HepG2 (cell line): ENCODE data around the gene MAPK1. TPM values are rescaled to one million over a fixed set of nuclear protein-coding genes. Genes with fewer than 3 reads are reported as not detected.

Experiments used
- FOXK1 ChIP-seq: sonication (generic); formaldehyde crosslinking; IDR thresholded peaks from 2 replicates; pipeline ENCODE4 v1.4.0; 2020; ENCODE audit warnings: low read depth, missing genetic modification reagents, borderline replicate concordance
- HES4 ChIP-seq: sonication (generic); formaldehyde crosslinking; IDR thresholded peaks from 2 replicates; pipeline ENCODE4 v1.9.0; 2021; ENCODE audit warnings: mild to moderate bottlenecking, missing genetic modification reagents, borderline replicate concordance
- NR2F1 ChIP-seq, 2 experiments: fragments of 450-650 bp in 1 of 2; formaldehyde crosslinking in 1 of 2; IDR thresholded peaks; 2 replicates each; pipeline versions ENCODE4 v1.5.0 to v1.6.1; 2016 to 2020; ENCODE audit warnings: mild to moderate bottlenecking in 1 of 2, missing compliant biosample characterization in 1 of 2, missing genetic modification reagents in 1 of 2, moderate library complexity in 1 of 2
- POLR2G ChIP-seq: fragments of 200-400 bp; formaldehyde crosslinking; IDR thresholded peaks from 2 replicates; pipeline ENCODE4 v1.6.1; 2018; ENCODE audit warnings: mild to moderate bottlenecking, low read depth, low read length, moderate library complexity
- RBM39 ChIP-seq: fragments of 200-400 bp; formaldehyde crosslinking; IDR thresholded peaks from one replicate; pipeline ENCODE4 v1.6.1; 2018; ENCODE audit warnings: antibody characterized with exemption, mild to moderate bottlenecking, low read depth, low read length; ENCODE audit not compliant: poor library complexity, severe bottlenecking
- SAP130 ChIP-seq: IDR thresholded peaks from 2 replicates; pipeline ENCODE4 v1.6.1; 2016; ENCODE audit warnings: low read depth
- SOX13 ChIP-seq, 3 experiments: fragments of 450-650 bp in 1 of 3; sonication (generic) in 1 of 3; formaldehyde crosslinking in 1 of 3; IDR thresholded peaks in 2 of 3; conservative IDR thresholded peaks in 1 of 3; 2 replicates each; pipeline versions ENCODE4 v1.5.0 to v1.6.1; 2016 to 2020; ENCODE audit warnings: antibody characterized with exemption in 1 of 3, mild to moderate bottlenecking in 1 of 3, missing compliant biosample characterization in 1 of 3, missing genetic modification reagents in 1 of 3, moderate library complexity in 1 of 3
- TGIF2 ChIP-seq: IDR thresholded peaks from 2 replicates; pipeline ENCODE4 v1.6.1; 2016; ENCODE audit warnings: control low read depth, missing compliant biosample characterization
- ZFP37 ChIP-seq: sonication (generic); formaldehyde crosslinking; IDR thresholded peaks from 2 replicates; pipeline ENCODE4 v1.4.0; 2020; ENCODE audit warnings: missing genetic modification reagents, borderline replicate concordance
- ZMAT3 ChIP-seq: sonication (generic); formaldehyde crosslinking; conservative IDR thresholded peaks from 2 replicates; pipeline ENCODE4 v1.7.0; 2021; ENCODE audit warnings: missing genetic modification reagents
- ZNF101 ChIP-seq: sonication (generic); formaldehyde crosslinking; IDR thresholded peaks from 2 replicates; pipeline ENCODE4 v1.4.0; 2020; ENCODE audit warnings: mild to moderate bottlenecking, low read depth, missing genetic modification reagents, borderline replicate concordance
- ZNF264 ChIP-seq: sonication (generic); formaldehyde crosslinking; IDR thresholded peaks from 2 replicates; pipeline ENCODE4 v1.4.0; 2020; ENCODE audit warnings: missing genetic modification reagents
- ZNF552 ChIP-seq: sonication (generic); formaldehyde crosslinking; IDR thresholded peaks from 2 replicates; pipeline ENCODE4 v1.9.0; 2022; ENCODE audit warnings: missing genetic modification reagents, mild to moderate bottlenecking, borderline replicate concordance
- ZNF841 ChIP-seq: sonication (generic); formaldehyde crosslinking; IDR thresholded peaks from 2 replicates; pipeline ENCODE4 v1.8.1; 2023; ENCODE audit warnings: missing genetic modification reagents, borderline replicate concordance
- polyA plus RNA-seq, 8 experiments: library from polyadenylated mRNA; depleted of rRNA in 3 of 8; stranded (reverse) in 7 of 8; unstranded in 1 of 8; fragments of >200 nt; fragmentation: Illumina TruSeq in 4 of 8; extraction: Trizol in 4 of 8; gene quantifications; 2 replicates each; pipeline versions ENCODE4 v1.2.1 to v1.2.3, GENCODE V29; 2011 to 2016; ENCODE audit warnings: low read depth in 4 of 8, missing spikeins in 1 of 8, mixed read lengths in 1 of 8; ENCODE audit not compliant: insufficient read depth in 1 of 8
- total RNA-seq, 5 experiments: library from RNA; depleted of rRNA; stranded (reverse); fragments of >200 nt; fragmentation: Illumina TruSeq; extraction: Trizol; gene quantifications; 2 replicates each; pipeline ENCODE4 v1.2.3, GENCODE V29; 2016; ENCODE audit warnings: low read depth in 1 of 5
- TF ChIP-seq, protein P1 (sequence below): IDR thresholded peaks from 2 replicates; pipeline ENCODE4 v1.6.1; 2012; ENCODE audit warnings: low read depth, low read length, improper control_type of control experiment
- TF ChIP-seq, protein P2 (sequence below): sonication (generic); formaldehyde crosslinking; IDR thresholded peaks from 2 replicates; pipeline ENCODE4 v1.9.0; 2022; ENCODE audit warnings: missing genetic modification reagents, mild to moderate bottlenecking, borderline replicate concordance
- TF ChIP-seq, protein P3 (sequence below): sonication (generic); formaldehyde crosslinking; IDR thresholded peaks from 2 replicates; pipeline ENCODE4 v1.4.0; 2020; ENCODE audit warnings: missing genetic modification reagents
- TF ChIP-seq, protein P4 (sequence below): IDR thresholded peaks from 2 replicates; pipeline ENCODE4 v1.6.1; 2016; ENCODE audit warnings: low read depth
- TF ChIP-seq, protein P5 (sequence below): sonication (generic); formaldehyde crosslinking; conservative IDR thresholded peaks from 2 replicates; pipeline ENCODE4 v1.4.0; 2020; ENCODE audit warnings: missing genetic modification reagents

Gene MAPK1
- total and polyA plus RNA-seq, 2 of the 13 experiments (the other 11 are each of a cell fraction or from before 2014, with no cell fraction given): 107 to 114 TPM

DNA sequence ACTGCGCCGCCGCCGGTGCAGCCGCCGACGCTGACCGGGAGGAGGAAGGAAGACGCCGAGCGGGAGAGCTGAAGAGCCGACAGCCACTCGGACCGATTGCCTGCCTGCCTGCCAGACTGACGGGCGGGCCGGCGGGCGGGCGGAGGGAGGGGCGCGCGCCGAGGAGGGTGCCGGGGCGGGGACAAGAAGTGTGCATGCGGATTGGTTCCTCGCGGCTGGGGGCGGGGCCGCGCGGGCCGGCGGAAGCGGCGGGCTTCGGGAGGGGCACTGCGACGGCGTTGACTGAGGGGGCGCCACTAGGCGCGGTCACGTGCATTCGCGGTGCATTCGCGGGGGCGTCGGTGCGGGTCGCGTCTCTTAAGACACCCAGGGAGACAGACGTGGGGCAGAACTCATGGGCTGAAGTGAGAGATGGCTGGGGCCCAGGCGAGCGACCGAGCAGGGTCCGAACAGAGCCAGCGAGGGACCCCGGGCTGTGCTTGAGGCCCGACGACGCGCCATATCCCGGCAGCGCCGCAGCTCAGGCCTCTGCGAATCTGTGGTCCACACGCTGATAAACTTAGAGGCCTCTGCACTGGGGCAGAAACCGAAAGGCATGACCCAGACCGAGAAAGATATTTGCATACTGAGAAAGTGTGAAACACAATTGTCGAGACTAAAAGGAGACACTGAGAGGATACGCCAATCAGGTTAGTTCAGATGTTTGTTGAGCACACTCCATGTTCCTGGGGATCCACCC is at the start of gene MAPK1 (continued):
- no peak for TF ChIP-seq ZNF101 (CRISPR knock-in tag)
- TF ChIP-seq ZFP37 (CRISPR knock-in tag): no peak
- TF ChIP-seq SOX13 (IDR thresholded peaks at IDR 0.05): no peak
- peak in 1 of 2 experiments; percentile 65; a peak in 2 of 4 replicates for TF ChIP-seq SOX13 (CRISPR knock-in tag; conservative IDR thresholded peaks at IDR 0.05 in 1 of 2, IDR thresholded peaks at IDR 0.05 in 1 of 2)
- peak; percentile 91 for TF ChIP-seq SAP130 (CRISPR knock-in tag)
- peak; percentile 77 for TF ChIP-seq RBM39
- TF ChIP-seq, protein P1, sequence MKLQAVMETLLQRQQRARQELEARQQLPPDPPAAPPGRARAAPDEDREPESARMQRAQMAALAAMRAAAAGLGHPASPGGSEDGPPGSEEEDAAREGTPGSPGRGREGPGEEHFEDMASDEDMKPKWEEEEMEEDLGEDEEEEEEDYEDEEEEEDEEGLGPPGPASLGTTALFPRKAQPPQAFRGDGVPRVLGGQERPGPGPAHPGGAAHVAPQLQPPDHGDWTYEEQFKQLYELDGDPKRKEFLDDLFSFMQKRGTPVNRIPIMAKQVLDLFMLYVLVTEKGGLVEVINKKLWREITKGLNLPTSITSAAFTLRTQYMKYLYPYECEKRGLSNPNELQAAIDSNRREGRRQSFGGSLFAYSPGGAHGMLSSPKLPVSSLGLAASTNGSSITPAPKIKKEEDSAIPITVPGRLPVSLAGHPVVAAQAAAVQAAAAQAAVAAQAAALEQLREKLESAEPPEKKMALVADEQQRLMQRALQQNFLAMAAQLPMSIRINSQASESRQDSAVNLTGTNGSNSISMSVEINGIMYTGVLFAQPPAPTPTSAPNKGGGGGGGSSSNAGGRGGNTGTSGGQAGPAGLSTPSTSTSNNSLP: 0 out of 2 replicates have a peak, but pooled peaks have one; percentile 26
- TF ChIP-seq, protein P2, sequence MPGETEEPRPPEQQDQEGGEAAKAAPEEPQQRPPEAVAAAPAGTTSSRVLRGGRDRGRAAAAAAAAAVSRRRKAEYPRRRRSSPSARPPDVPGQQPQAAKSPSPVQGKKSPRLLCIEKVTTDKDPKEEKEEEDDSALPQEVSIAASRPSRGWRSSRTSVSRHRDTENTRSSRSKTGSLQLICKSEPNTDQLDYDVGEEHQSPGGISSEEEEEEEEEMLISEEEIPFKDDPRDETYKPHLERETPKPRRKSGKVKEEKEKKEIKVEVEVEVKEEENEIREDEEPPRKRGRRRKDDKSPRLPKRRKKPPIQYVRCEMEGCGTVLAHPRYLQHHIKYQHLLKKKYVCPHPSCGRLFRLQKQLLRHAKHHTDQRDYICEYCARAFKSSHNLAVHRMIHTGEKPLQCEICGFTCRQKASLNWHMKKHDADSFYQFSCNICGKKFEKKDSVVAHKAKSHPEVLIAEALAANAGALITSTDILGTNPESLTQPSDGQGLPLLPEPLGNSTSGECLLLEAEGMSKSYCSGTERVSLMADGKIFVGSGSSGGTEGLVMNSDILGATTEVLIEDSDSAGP (CRISPR knock-in tag): peak; percentile 80
- TF ChIP-seq ZNF552 (CRISPR knock-in tag): peak; percentile 76; the same call in 1 of the 2 replicates
- no peak for TF ChIP-seq NR2F1 (CRISPR knock-in tag; IDR thresholded peaks at IDR 0.05)
- TF ChIP-seq, protein P3, sequence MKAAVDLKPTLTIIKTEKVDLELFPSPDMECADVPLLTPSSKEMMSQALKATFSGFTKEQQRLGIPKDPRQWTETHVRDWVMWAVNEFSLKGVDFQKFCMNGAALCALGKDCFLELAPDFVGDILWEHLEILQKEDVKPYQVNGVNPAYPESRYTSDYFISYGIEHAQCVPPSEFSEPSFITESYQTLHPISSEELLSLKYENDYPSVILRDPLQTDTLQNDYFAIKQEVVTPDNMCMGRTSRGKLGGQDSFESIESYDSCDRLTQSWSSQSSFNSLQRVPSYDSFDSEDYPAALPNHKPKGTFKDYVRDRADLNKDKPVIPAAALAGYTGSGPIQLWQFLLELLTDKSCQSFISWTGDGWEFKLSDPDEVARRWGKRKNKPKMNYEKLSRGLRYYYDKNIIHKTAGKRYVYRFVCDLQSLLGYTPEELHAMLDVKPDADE (CRISPR knock-in tag): no peak
- peak; percentile 70; the same call in 1 of the 2 replicates for TF ChIP-seq ZNF841 (CRISPR knock-in tag)
- no peak; the same call in 1 of the 2 replicates for TF ChIP-seq ZNF264 (CRISPR knock-in tag)
- peak; percentile 79 for TF ChIP-seq POLR2G
- TF ChIP-seq, protein P4, sequence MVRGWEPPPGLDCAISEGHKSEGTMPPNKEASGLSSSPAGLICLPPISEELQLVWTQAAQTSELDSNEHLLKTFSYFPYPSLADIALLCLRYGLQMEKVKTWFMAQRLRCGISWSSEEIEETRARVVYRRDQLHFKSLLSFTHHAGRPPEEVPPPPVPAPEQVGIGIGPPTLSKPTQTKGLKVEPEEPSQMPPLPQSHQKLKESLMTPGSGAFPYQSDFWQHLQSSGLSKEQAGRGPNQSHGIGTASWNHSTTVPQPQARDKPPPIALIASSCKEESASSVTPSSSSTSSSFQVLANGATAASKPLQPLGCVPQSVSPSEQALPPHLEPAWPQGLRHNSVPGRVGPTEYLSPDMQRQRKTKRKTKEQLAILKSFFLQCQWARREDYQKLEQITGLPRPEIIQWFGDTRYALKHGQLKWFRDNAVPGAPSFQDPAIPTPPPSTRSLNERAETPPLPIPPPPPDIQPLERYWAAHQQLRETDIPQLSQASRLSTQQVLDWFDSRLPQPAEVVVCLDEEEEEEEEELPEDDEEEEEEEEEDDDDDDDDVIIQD: peak; percentile 45; the same call in 1 of the 2 replicates
- TF ChIP-seq HES4 (CRISPR knock-in tag): no peak
- peak; percentile 60; the same call in 1 of the 2 replicates for TF ChIP-seq ZMAT3
- TF ChIP-seq FOXK1: no peak
- TF ChIP-seq, protein P5, sequence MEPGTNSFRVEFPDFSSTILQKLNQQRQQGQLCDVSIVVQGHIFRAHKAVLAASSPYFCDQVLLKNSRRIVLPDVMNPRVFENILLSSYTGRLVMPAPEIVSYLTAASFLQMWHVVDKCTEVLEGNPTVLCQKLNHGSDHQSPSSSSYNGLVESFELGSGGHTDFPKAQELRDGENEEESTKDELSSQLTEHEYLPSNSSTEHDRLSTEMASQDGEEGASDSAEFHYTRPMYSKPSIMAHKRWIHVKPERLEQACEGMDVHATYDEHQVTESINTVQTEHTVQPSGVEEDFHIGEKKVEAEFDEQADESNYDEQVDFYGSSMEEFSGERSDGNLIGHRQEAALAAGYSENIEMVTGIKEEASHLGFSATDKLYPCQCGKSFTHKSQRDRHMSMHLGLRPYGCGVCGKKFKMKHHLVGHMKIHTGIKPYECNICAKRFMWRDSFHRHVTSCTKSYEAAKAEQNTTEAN (CRISPR knock-in tag): no peak; the same call in 1 of the 2 replicates
- no peak for TF ChIP-seq TGIF2 (CRISPR knock-in tag)
